Body of pancreas (tissue), 4 donors: ENCODE results near the gene CASP8AP2.

Experiments
- POLR2A ChIP-seq, 3 donors: fragments of 450-650 bp; IDR thresholded peaks; one replicate each; pipeline ENCODE4 v1.6.1; 2016; ENCODE audit warnings: antibody characterized with exemption in 3 of 3, mild to moderate bottlenecking in 2 of 3
- TF ChIP-seq, protein P1 (sequence below), 7 experiments: fragments of 450-650 bp in 4 of 7; fragments of 200-600 bp in 3 of 7; sonication (generic) in 3 of 7; IDR thresholded peaks; one replicate each; pipeline ENCODE4 v1.5.1; 2016 to 2019; ENCODE audit warnings: antibody characterized with exemption in 7 of 7

DNA sequence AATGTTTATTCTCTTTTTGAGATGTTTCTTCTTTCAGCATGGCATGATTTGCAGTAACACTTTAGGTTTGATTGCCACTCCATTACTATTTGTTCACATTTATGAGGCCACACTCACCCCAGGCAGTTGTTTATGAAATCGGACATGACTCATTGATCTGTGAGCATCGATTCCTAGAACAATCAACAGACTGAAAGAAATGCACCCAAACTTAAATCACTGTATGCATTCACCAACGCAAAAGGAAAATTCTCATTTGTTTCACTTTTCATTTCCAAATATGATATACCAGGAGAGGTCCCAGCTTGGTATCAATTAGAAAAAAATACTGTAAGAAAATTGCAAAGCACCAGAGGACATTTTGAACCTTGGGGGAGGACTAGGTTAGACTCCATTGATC lies 59.2 kb downstream of the CASP8AP2 start:
- TF ChIP-seq, protein P1, sequence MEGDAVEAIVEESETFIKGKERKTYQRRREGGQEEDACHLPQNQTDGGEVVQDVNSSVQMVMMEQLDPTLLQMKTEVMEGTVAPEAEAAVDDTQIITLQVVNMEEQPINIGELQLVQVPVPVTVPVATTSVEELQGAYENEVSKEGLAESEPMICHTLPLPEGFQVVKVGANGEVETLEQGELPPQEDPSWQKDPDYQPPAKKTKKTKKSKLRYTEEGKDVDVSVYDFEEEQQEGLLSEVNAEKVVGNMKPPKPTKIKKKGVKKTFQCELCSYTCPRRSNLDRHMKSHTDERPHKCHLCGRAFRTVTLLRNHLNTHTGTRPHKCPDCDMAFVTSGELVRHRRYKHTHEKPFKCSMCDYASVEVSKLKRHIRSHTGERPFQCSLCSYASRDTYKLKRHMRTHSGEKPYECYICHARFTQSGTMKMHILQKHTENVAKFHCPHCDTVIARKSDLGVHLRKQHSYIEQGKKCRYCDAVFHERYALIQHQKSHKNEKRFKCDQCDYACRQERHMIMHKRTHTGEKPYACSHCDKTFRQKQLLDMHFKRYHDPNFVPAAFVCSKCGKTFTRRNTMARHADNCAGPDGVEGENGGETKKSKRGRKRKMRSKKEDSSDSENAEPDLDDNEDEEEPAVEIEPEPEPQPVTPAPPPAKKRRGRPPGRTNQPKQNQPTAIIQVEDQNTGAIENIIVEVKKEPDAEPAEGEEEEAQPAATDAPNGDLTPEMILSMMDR (IDR thresholded peaks at IDR 0.05) = no peak
- no peak for TF ChIP-seq POLR2A (IDR thresholded peaks at IDR 0.05)
